ENCODE data around the gene COL4A5.

COL4A5 gene

GRCh38 chrX:108417257-108417656 is 22.4 kb upstream of the COL4A5 start:
- Histone ChIP-seq H3K9me3 (ENCODE audit: low read length) (no peaks in the 10 kb centered on the region), H3K79me2 (ENCODE audit: insufficient read depth, low read length) (no peaks in the 10 kb centered on the region), H4K20me1 (ENCODE audit: insufficient read depth, low read length) (no peaks in the 10 kb centered on the region), H3K4me3 (ENCODE audit: low read depth, low read length, poor library complexity, severe bottlenecking) (no peak overlapping the region), H3F3A (ENCODE audit: insufficient read depth, low read length) (no peaks in the 10 kb centered on the region), H3K9me2 (ENCODE audit: low read depth, low read length) (no peaks in the 10 kb centered on the region), H2AFZ (ENCODE audit: low read length) (no peak overlapping the region), H3K4me1 (ENCODE audit: insufficient read depth, low read length, severe bottlenecking) (no peaks in the 10 kb centered on the region), H3K27me3 (ENCODE audit: insufficient read depth, low read length) (no peaks in the 10 kb centered on the region), H3K9ac (ENCODE audit: low read length) (no peak overlapping the region), H3K4me2 (ENCODE audit: low read length) (no peak overlapping the region), H3K36me3 (ENCODE audit: insufficient read depth, low read length) (no peaks in the 10 kb centered on the region), H3K27ac (ENCODE audit: low read depth, low read length, poor library complexity, severe bottlenecking) (no peak overlapping the region)
- TF ChIP-seq CTCF (IDR thresholded peaks at IDR 0.05; ENCODE audit: low read length): no peak
- no peak for TF ChIP-seq EZH2 (IDR thresholded peaks at IDR 0.05; ENCODE audit: borderline replicate concordance, low read length)

- Histone ChIP-seq H3K79me2 (ENCODE audit: insufficient read depth, low read length) (no peaks in the 10 kb centered on the region), H3K4me1 (ENCODE audit: insufficient read depth, low read length, severe bottlenecking) (no peaks in the 10 kb centered on the region), H3K9me3 (ENCODE audit: low read length) (no peaks in the 10 kb centered on the region), H3K4me3 (ENCODE audit: low read depth, low read length, poor library complexity, severe bottlenecking) (no peak overlapping the region), H4K20me1 (ENCODE audit: insufficient read depth, low read length) (no peaks in the 10 kb centered on the region), H3K36me3 (ENCODE audit: insufficient read depth, low read length) (no peaks in the 10 kb centered on the region), H3K4me2 (ENCODE audit: low read length) (no peak overlapping the region), H3F3A (ENCODE audit: insufficient read depth, low read length) (no peaks in the 10 kb centered on the region), H2AFZ (ENCODE audit: low read length) (no peak overlapping the region), H3K9ac (ENCODE audit: low read length) (no peak overlapping the region), H3K9me2 (ENCODE audit: low read depth, low read length) (no peaks in the 10 kb centered on the region), H3K27me3 (ENCODE audit: insufficient read depth, low read length) (no peaks in the 10 kb centered on the region), H3K27ac (ENCODE audit: low read depth, low read length, poor library complexity, severe bottlenecking) (no peak overlapping the region)
- TF ChIP-seq EZH2 (IDR thresholded peaks at IDR 0.05; ENCODE audit: borderline replicate concordance, low read length) (no peak), CTCF (IDR thresholded peaks at IDR 0.05; ENCODE audit: low read length) (no peak)
Observed at GRCh38 chrX:108419401-108419800, 20.2 kb upstream of the COL4A5 start.

- Histone ChIP-seq H3K4me1 (ENCODE audit: insufficient read depth, low read length, severe bottlenecking) (no peaks in the 10 kb centered on the region), H3K9ac (ENCODE audit: low read length) (no peak overlapping the region), H3K36me3 (ENCODE audit: insufficient read depth, low read length) (no peaks in the 10 kb centered on the region), H2AFZ (ENCODE audit: low read length) (no peak overlapping the region), H4K20me1 (ENCODE audit: insufficient read depth, low read length) (no peaks in the 10 kb centered on the region), H3K4me3 (ENCODE audit: low read depth, low read length, poor library complexity, severe bottlenecking) (no peak overlapping the region), H3K27ac (ENCODE audit: low read depth, low read length, poor library complexity, severe bottlenecking) (no peak overlapping the region), H3K9me3 (ENCODE audit: low read length) (no peaks in the 10 kb centered on the region), H3K4me2 (ENCODE audit: low read length) (no peak overlapping the region), H3K79me2 (ENCODE audit: insufficient read depth, low read length) (no peaks in the 10 kb centered on the region), H3F3A (ENCODE audit: insufficient read depth, low read length) (no peaks in the 10 kb centered on the region), H3K27me3 (ENCODE audit: insufficient read depth, low read length) (no peaks in the 10 kb centered on the region), H3K9me2 (ENCODE audit: low read depth, low read length) (no peaks in the 10 kb centered on the region)
- TF ChIP-seq CTCF (IDR thresholded peaks at IDR 0.05; ENCODE audit: low read length) (no peak), EZH2 (IDR thresholded peaks at IDR 0.05; ENCODE audit: borderline replicate concordance, low read length) (no peak)
Observed at GRCh38 chrX:108420481-108420880, 19.2 kb upstream of the COL4A5 start.
